H1 (cell line): ENCODE measurements around the gene CSPG5. TPM values are rescaled to one million over a fixed set of nuclear protein-coding genes. Genes with fewer than 3 reads are reported as not detected.

Experiments
- CTCF ChIA-PET: fragments of 300-600 bp; sonication (Branson Sonifier 250); formaldehyde crosslinking; loops from one replicate; lab custom pipeline; 2021; ENCODE audit not compliant: partially characterized antibody; lab: Charles Lee
- POLR2A ChIA-PET: fragments of 300-600 bp; sonication (Branson Sonifier 250); formaldehyde crosslinking; loops from one replicate; lab custom pipeline; 2021; ENCODE audit warnings: inconsistent platforms; ENCODE audit not compliant: partially characterized antibody; lab: Charles Lee
- DNase-seq, 2 experiments: peaks; one replicate each; pipeline versions ENCODE4 v3.0.0 to v3.0.0-alpha.2; 2010 to 2022; ENCODE audit warnings: low spot score in 2 of 2, low read depth in 1 of 2, mixed read lengths in 1 of 2
- FAIRE-seq: peaks from 2 replicates; lab custom pipeline; 2011; peaks lifted over from hg19 to GRCh38; lab: Jason Lieb, UNC
- H2AFZ ChIP-seq: 2 replicates; pipeline ENCODE4 v1.8.1; 2012; ENCODE audit warnings: low read length, inconsistent platforms
- H2AK5ac ChIP-seq: 2 replicates; pipeline ENCODE4 v1.6.1; 2013; ENCODE audit warnings: low read depth, low read length
- H2BK120ac ChIP-seq: replicated peaks from 2 replicates; pipeline ENCODE3; 2013; ENCODE audit warnings: low read depth, low read length, inconsistent platforms
- H2BK12ac ChIP-seq: 2 replicates; pipeline ENCODE4 v1.6.1; 2013; ENCODE audit warnings: low read depth, low read length
- H2BK15ac ChIP-seq: 2 replicates; pipeline ENCODE4 v1.6.1; 2013; ENCODE audit warnings: low read length
- H2BK20ac ChIP-seq: 2 replicates; pipeline ENCODE4 v1.6.1; 2013; ENCODE audit warnings: low read length
- H2BK5ac ChIP-seq: 2 replicates; pipeline ENCODE4 v1.6.1; 2013; ENCODE audit warnings: low read depth, low read length
- H3K14ac ChIP-seq: 2 replicates; pipeline ENCODE4 v1.6.1; 2013; ENCODE audit warnings: inconsistent platforms; ENCODE audit not compliant: insufficient read length
- H3K18ac ChIP-seq: 2 replicates; pipeline ENCODE4 v1.6.1; 2013; ENCODE audit warnings: low read length; ENCODE audit errors: extremely low read depth
- H3K23ac ChIP-seq: 2 replicates; pipeline ENCODE4 v1.6.1; 2013; ENCODE audit warnings: inconsistent platforms; ENCODE audit not compliant: insufficient read length
- H3K23me2 ChIP-seq: 2 replicates; pipeline ENCODE4 v1.6.1; 2013; ENCODE audit warnings: low read depth, low read length
- H3K27ac ChIP-seq: 2 replicates; pipeline ENCODE4 v1.6.1; 2011; ENCODE audit warnings: low read depth, low read length, inconsistent platforms
- H3K27me3 ChIP-seq, 4 experiments: replicated peaks in 1 of 4; 1 replicate in 1 of 4; 2 replicates in 3 of 4; pipeline versions ENCODE4 v1.6.1 to v1.8.1; 2011 to 2013; ENCODE audit warnings: low read length in 3 of 4, mild to moderate bottlenecking in 3 of 4, inconsistent platforms in 2 of 4, mixed read lengths in 2 of 4, moderate library complexity in 1 of 4; ENCODE audit not compliant: control insufficient read depth in 3 of 4, insufficient read depth in 3 of 4; ENCODE audit errors: extremely low read depth in 1 of 4
- H3K36me3 ChIP-seq, 4 experiments: 2 replicates each; pipeline versions ENCODE4 v1.6.1 to v1.8.1; 2011 to 2013; ENCODE audit warnings: mild to moderate bottlenecking in 4 of 4, low read length in 3 of 4, moderate library complexity in 2 of 4, control low read depth in 1 of 4, inconsistent platforms in 1 of 4; ENCODE audit not compliant: insufficient read depth in 4 of 4, control insufficient read depth in 2 of 4
- H3K4ac ChIP-seq: replicated peaks from 2 replicates; pipeline ENCODE3; 2013; ENCODE audit warnings: low read length, low read depth, mixed read lengths, inconsistent platforms; ENCODE audit not compliant: insufficient read length
- H3K4me1 ChIP-seq, 4 experiments: replicated peaks in 1 of 4; 1 replicate in 1 of 4; 2 replicates in 3 of 4; pipeline versions ENCODE4 v1.6.1 to v1.8.1; 2011 to 2013; ENCODE audit warnings: low read length in 3 of 4, inconsistent platforms in 2 of 4, mixed read lengths in 1 of 4; ENCODE audit not compliant: insufficient read depth in 4 of 4, control insufficient read depth in 3 of 4
- H3K4me2 ChIP-seq, 2 experiments: 2 replicates each; pipeline versions ENCODE4 v1.6.1 to v1.8.1; 2011 to 2013; ENCODE audit warnings: low read depth in 2 of 2, low read length in 2 of 2, control low read depth in 1 of 2, inconsistent platforms in 1 of 2, mild to moderate bottlenecking in 1 of 2; ENCODE audit not compliant: insufficient read depth in 1 of 2
- H3K4me3 ChIP-seq, 4 experiments: fragments of 200-600, 300-600 bp in 1 of 4; sonication (generic), shearing (Covaris generic), sonication (Bioruptor Twin) in 1 of 4; 2 replicates each; pipeline versions ENCODE4 v1.5.1 to v1.8.1; 2011 to 2016; ENCODE audit warnings: low read length in 4 of 4, low read depth in 3 of 4, control low read depth in 2 of 4, inconsistent platforms in 2 of 4, mild to moderate bottlenecking in 2 of 4, mixed read lengths in 1 of 4, moderate library complexity in 1 of 4; ENCODE audit not compliant: insufficient read depth in 2 of 4; ENCODE audit errors: extremely low read depth in 1 of 4
- H3K56ac ChIP-seq: replicated peaks from 2 replicates; pipeline ENCODE3; 2013; ENCODE audit warnings: low read depth, mild to moderate bottlenecking, mixed read lengths, low read length, inconsistent platforms; ENCODE audit not compliant: insufficient read length
- H3K79me1 ChIP-seq: 2 replicates; pipeline ENCODE4 v1.6.1; 2013; ENCODE audit warnings: low read depth, low read length, control low read depth
- H3K79me2 ChIP-seq, 2 experiments: 2 replicates each; pipeline versions ENCODE4 v1.6.1 to v1.8.1; 2012 to 2013; ENCODE audit warnings: low read length in 2 of 2, mild to moderate bottlenecking in 2 of 2, inconsistent platforms in 1 of 2; ENCODE audit not compliant: insufficient read depth in 2 of 2, control insufficient read depth in 1 of 2
- H3K9ac ChIP-seq, 4 experiments: replicated peaks in 1 of 4; 1 replicate in 1 of 4; 2 replicates in 3 of 4; pipeline versions ENCODE4 v1.6.1 to v1.8.1; 2011 to 2013; ENCODE audit warnings: low read depth in 3 of 4, low read length in 3 of 4, control low read depth in 2 of 4, mild to moderate bottlenecking in 2 of 4, moderate library complexity in 2 of 4, inconsistent platforms in 1 of 4; ENCODE audit errors: extremely low read depth in 1 of 4
- H3K9me3 ChIP-seq, 2 experiments: 2 replicates each; pipeline versions ENCODE4 v1.6.1 to v1.8.1; 2012 to 2013; ENCODE audit warnings: mild to moderate bottlenecking in 2 of 2, moderate library complexity in 2 of 2, control low read depth in 1 of 2, inconsistent platforms in 1 of 2, low read depth in 1 of 2, low read length in 1 of 2, mixed read lengths in 1 of 2; ENCODE audit not compliant: insufficient read depth in 2 of 2
- H4K20me1 ChIP-seq, 2 experiments: replicated peaks in 1 of 2; 2 replicates each; pipeline versions ENCODE3 to v1.8.1; 2011 to 2013; ENCODE audit warnings: inconsistent platforms in 2 of 2, low read length in 2 of 2, mild to moderate bottlenecking in 1 of 2; ENCODE audit not compliant: insufficient read depth in 2 of 2, control insufficient read depth in 1 of 2
- H4K5ac ChIP-seq: 2 replicates; pipeline ENCODE4 v1.6.1; 2013; ENCODE audit warnings: low read length, low read depth, mixed read lengths, inconsistent platforms; ENCODE audit not compliant: insufficient read length
- H4K8ac ChIP-seq: 2 replicates; pipeline ENCODE4 v1.8.0; 2013; ENCODE audit warnings: mild to moderate bottlenecking, moderate library complexity, low read length, inconsistent platforms; ENCODE audit not compliant: insufficient read depth; ENCODE audit errors: extremely low read depth
- H4K91ac ChIP-seq: replicated peaks from 2 replicates; pipeline ENCODE3; 2013; ENCODE audit warnings: low read length, mixed read lengths, inconsistent platforms; ENCODE audit not compliant: insufficient read length
- BCL11A ChIP-seq, 2 experiments: IDR thresholded peaks; one replicate each; pipeline ENCODE4 v1.6.1; 2011; ENCODE audit warnings: low read depth in 2 of 2, low read length in 2 of 2, mild to moderate bottlenecking in 2 of 2
- JUND ChIP-seq: IDR thresholded peaks from 2 replicates; pipeline ENCODE4 v1.6.1; 2011; ENCODE audit warnings: mild to moderate bottlenecking, improper control_type of control experiment, low read length
- KDM1A ChIP-seq: fragments of 200-600, 300-600 bp; sonication (generic); IDR thresholded peaks from 2 replicates; pipeline ENCODE4 v1.7.1; 2016; ENCODE audit warnings: mild to moderate bottlenecking, low read length, borderline replicate concordance
- TBP ChIP-seq: IDR thresholded peaks from 2 replicates; pipeline ENCODE4 v1.6.1; 2011; ENCODE audit warnings: low read depth, low read length, improper control_type of control experiment
- WGBS, 2 experiments: shearing (Covaris generic) in 1 of 2; methylation state at CpG; one replicate each; pipeline versions ENCODE4 v1.1.6 to v1.1.7; 2013 to 2015; ENCODE audit warnings: low lambda C conversion rate in 2 of 2, mixed read lengths in 2 of 2, inconsistent platforms in 1 of 2, low coverage in 1 of 2, missing lambda C conversion rate in 1 of 2; ENCODE audit not compliant: insufficient replicate concordance in 2 of 2, insufficient coverage in 1 of 2, insufficient read length in 1 of 2; ENCODE audit errors: extremely low coverage in 1 of 2, missing lambda C conversion rate in 1 of 2; 5-methylcytosine and 5-hydroxymethylcytosine counted together
- polyA plus RNA-seq, 7 experiments: library from polyadenylated mRNA; depleted of rRNA in 3 of 7; stranded (reverse) in 5 of 7; unstranded in 2 of 7; fragments of >200 nt in 5 of 7; fragments of 200-250 nt in 2 of 7; gene quantifications; 1 replicate in 5 of 7; 2 replicates in 1 of 7; 4 replicates in 1 of 7; pipeline versions ENCODE4 v1.2.1 to v1.2.3, GENCODE V29; 2011 to 2013; ENCODE audit warnings: missing spikeins in 2 of 7, mixed read lengths in 2 of 7
- total RNA-seq: library from RNA; stranded (reverse); fragmentation: NEBNext Ultra II Directional; extraction: Animal tissue kit (Norgen Biotek cat#: 25700); gene quantifications from 2 replicates; pipeline ENCODE4 v1.2.1, GENCODE V29; 2021

The CSPG5 gene
- total and polyA plus RNA-seq, 2 of the 8 experiments (the other 6 are each of a cell fraction or from before 2014, with no cell fraction given) = 2.1 to 7.4 TPM

- Histone ChIP-seq H3K4me3 (no peak overlapping the region), H2BK15ac (no peak overlapping the region), H3K79me2 (no peaks in the 10 kb centered on the region), H4K8ac (no peak overlapping the region), H3K14ac (no peak overlapping the region), H3K4me1 (peaks cover 0 to 3% (median 0%) of the 10 kb centered on the region in 4 experiments; a peak in 1 of 7 replicates), H3K23me2 (no peaks in the 10 kb centered on the region), H3K27ac (no peak overlapping the region), H3K79me1 (no peaks in the 10 kb centered on the region), H4K20me1 (no peaks in the 10 kb centered on the region), H2BK120ac (no peak overlapping the region), H3K4ac (no peak overlapping the region), H4K91ac (no peak overlapping the region), H2AFZ (no peak overlapping the region), H4K5ac (no peak overlapping the region), H3K27me3 (no peaks in the 10 kb centered on the region), H3K9me3 (no peaks in the 10 kb centered on the region), H2AK5ac (no peak overlapping the region), H3K56ac (no peak overlapping the region), H3K36me3 (no peaks in the 10 kb centered on the region), H3K9ac (no peak overlapping the region), H2BK5ac (no peak overlapping the region), H3K23ac (no peak overlapping the region), H2BK12ac (no peak overlapping the region), H2BK20ac (no peak overlapping the region), H3K18ac (no peak overlapping the region), H3K4me2 (no peak overlapping the region)
- FAIRE-seq (no peak), DNase-seq (no peak)
- CTCF ChIA-PET = interaction anchor here (1.0 to 3.4 kb wide), 6 partner anchors 9 to 126 kb away, joined by 3 to 20 read pairs (median 5); no protein-coding TSS in a partner anchor
- POLR2A ChIA-PET = no interaction called here
- WGBS, 2 experiments = 91% methylated on average over 9 of the region's 9 CpGs; no CpG with 5 or more reads in 1 of the 2 experiments
- TF ChIP-seq BCL11A (IDR thresholded peaks at IDR 0.05; ENCODE audit: low read depth in 2 of 2, low read length in 2 of 2) = no peak
- no peak for TF ChIP-seq KDM1A
- TF ChIP-seq TBP = no peak
- no peak for TF ChIP-seq JUND
These were observed 12.0 kb downstream of the CSPG5 start for GRCh38 chr3:47566667-47567066.
